DOHH2 (cell line): Measurements from ENCODE around the gene ARHGAP22.

Experiments
- CTCF ChIP-seq: fragments of 200-600 bp; sonication (generic); IDR thresholded peaks from one replicate; pipeline ENCODE4 v1.5.1; 2014; ENCODE audit warnings: antibody characterized with exemption, mild to moderate bottlenecking, low read depth, low read length; ENCODE audit not compliant: poor library complexity, severe bottlenecking
- EZH2phosphoT487 ChIP-seq: fragments of 200-600 bp; sonication (generic); IDR thresholded peaks from 2 replicates; pipeline ENCODE4 v1.6.1; 2017; ENCODE audit warnings: borderline replicate concordance, mild to moderate bottlenecking, antibody characterized with exemption, low read length, moderate library complexity, mixed read lengths

GRCh38 chr10:48468866-48469511 is 135.9 kb downstream of the ARHGAP22 start:
- TF ChIP-seq CTCF (no peak), EZH2phosphoT487 (no peak)
